Mucosa of rectum (tissue), 2 donors: Measurements from ENCODE around the gene PNMA6F.

Experiments
- H3K27ac ChIP-seq, 2 donors: one replicate each; pipeline ENCODE4 v1.7.0; 2013; ENCODE audit warnings: inconsistent platforms in 2 of 2, low read depth in 2 of 2, low read length in 2 of 2
- H3K27me3 ChIP-seq, 2 donors: one replicate each; pipeline ENCODE4 v1.7.0; 2013; ENCODE audit warnings: low read length in 2 of 2; ENCODE audit not compliant: control insufficient read depth in 2 of 2, insufficient read depth in 2 of 2
- H3K36me3 ChIP-seq, 2 donors: one replicate each; pipeline ENCODE4 v1.7.0; 2013; ENCODE audit warnings: low read length in 2 of 2; ENCODE audit not compliant: control insufficient read depth in 2 of 2, insufficient read depth in 2 of 2
- H3K4me1 ChIP-seq, 2 donors: one replicate each; pipeline ENCODE4 v1.7.0; 2013; ENCODE audit warnings: low read length in 2 of 2, mild to moderate bottlenecking in 1 of 2; ENCODE audit not compliant: control insufficient read depth in 2 of 2, insufficient read depth in 2 of 2
- H3K4me3 ChIP-seq, 2 donors: one replicate each; pipeline ENCODE4 v1.7.0; 2013; ENCODE audit warnings: low read length in 2 of 2
- H3K9ac ChIP-seq, 2 donors: one replicate each; pipeline ENCODE4 v1.7.0; 2013; ENCODE audit warnings: low read length in 2 of 2, low read depth in 1 of 2, mild to moderate bottlenecking in 1 of 2
- H3K9me3 ChIP-seq, 2 donors: one replicate each; pipeline ENCODE4 v1.7.0; 2013; ENCODE audit warnings: low read length in 2 of 2; ENCODE audit not compliant: control insufficient read depth in 2 of 2
- donor health status: healthy.
- donor health status: Normal muscosa, but diverticular disease.

PNMA6F gene

DNA sequence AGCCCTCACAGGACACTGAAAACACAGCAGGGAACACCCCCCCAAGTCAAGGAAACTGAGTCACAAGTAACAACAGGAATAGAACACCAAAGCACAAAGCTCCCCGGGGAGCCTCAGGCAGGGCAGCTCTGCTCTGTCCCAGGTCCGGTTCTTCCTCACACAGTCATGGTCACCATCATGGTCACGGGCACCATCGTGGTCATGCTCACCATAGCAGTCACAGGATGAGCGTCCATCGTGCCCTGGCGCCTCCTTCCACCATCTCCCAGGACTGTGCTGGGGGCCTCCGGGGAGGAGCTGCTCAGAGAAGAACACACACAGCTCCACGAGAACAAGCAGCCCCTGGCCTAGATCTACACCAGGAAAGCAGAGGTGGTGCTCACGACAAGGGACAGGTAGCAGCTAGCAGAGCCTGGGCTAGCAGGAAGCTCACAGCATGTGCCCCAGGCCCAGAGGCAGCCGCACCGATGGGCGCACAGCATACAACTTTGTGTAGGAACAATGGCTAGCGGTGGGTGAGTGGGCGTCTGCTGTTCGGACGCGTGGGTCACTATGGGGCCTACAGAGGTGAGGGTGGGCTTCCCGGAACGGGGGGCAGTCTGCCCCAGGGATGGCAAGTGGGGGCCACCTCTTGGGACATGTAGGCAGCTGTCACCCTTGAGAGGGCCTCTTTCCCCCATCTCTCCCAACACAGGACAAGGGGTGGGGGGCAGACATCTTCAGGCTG, 3.4 kb downstream of the PNMA6F start:
- Histone ChIP-seq H3K27me3 (peaks cover 4 to 6% of the 10 kb centered on the region in 2 donors), H3K4me1 (no peaks in the 10 kb centered on the region), H3K9me3 (no peaks in the 10 kb centered on the region), H3K27ac (no peak overlapping the region), H3K9ac (no peak overlapping the region), H3K4me3 (no peak overlapping the region), H3K36me3 (no peaks in the 10 kb centered on the region)

DNA sequence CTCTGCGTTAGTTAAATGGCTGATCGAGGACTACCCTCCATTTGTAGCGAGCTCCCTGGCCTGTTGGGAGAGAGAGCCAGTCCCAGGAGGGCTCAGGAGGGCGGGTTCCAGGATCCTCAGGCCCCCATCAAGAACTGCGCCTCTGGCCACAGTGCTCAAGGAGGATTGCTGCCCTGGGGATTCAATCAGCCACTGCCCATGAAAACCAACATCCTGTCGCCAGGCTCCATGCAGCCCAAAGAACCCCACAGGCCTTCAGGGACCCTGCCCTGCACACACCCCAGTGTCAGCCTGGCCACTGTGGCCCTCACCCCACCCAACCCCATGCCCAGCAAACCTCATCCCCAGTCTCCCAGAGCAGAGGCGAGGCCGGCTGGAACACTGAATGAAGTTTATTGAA, 4.3 kb downstream of the PNMA6F start:
- no peaks in the 10 kb centered on the region for H3K36me3 ChIP-seq
- no peak overlapping the region for H3K27ac ChIP-seq
- H3K9ac ChIP-seq = no peak overlapping the region
- no peak overlapping the region for H3K4me3 ChIP-seq
- H3K4me1 ChIP-seq = no peaks in the 10 kb centered on the region
- H3K9me3 ChIP-seq = no peaks in the 10 kb centered on the region
- H3K27me3 ChIP-seq = peaks cover 4 to 6% of the 10 kb centered on the region in 2 donors

DNA sequence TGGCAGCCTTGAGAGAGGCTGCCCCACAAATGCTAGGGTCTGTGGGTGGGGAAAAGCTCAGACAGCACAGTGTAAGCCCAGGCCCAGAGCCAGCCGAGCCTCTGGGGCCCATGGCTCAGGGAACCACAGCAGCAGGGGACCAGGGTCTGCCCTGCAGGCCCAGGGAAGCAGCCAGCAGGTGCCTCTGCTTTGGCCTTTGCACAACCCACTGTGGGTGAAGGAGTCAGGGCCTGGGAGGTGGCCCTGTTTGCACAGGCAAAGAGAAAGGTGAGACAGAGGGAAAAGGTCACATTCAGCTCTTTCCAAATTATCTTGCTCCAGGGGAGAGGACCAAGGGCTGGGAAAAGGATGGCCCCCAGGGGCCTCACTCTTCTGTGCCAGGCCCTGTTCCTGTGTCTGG, 8.7 kb downstream of the PNMA6F start:
- H3K4me3 ChIP-seq = no peak overlapping the region
- no peaks in the 10 kb centered on the region for H3K36me3 ChIP-seq
- no peaks in the 10 kb centered on the region for H3K4me1 ChIP-seq
- H3K9me3 ChIP-seq = no peaks in the 10 kb centered on the region
- H3K27ac ChIP-seq = no peak overlapping the region
- H3K27me3 ChIP-seq = peaks cover 2 to 17% of the 10 kb centered on the region in 2 donors
- no peak overlapping the region for H3K9ac ChIP-seq

DNA sequence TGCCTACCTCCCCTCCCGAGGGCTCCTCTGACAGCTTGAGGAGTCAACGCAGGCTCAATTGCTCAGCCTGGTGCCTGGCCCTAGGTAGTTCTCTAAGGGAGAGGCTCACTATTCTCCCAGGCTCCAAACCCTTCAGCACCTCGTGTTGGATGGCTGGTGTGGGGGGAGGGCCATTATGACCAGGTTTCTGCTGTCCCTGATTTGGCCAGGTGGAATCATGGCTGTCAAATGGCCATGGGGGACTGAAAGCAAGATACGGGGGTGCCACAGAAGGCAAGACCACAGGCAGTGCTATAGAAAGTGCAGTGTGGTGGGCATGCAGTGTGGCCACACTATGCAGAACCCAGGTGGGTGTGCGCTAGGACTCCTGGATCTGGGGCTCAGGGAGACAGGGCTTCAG, 9.5 kb downstream of the PNMA6F start:
- Histone ChIP-seq H3K9ac (no peak overlapping the region), H3K4me1 (no peaks in the 10 kb centered on the region), H3K4me3 (no peak overlapping the region), H3K27ac (no peak overlapping the region), H3K36me3 (no peaks in the 10 kb centered on the region), H3K9me3 (no peaks in the 10 kb centered on the region), H3K27me3 (peaks cover 2 to 17% of the 10 kb centered on the region in 2 donors)

DNA sequence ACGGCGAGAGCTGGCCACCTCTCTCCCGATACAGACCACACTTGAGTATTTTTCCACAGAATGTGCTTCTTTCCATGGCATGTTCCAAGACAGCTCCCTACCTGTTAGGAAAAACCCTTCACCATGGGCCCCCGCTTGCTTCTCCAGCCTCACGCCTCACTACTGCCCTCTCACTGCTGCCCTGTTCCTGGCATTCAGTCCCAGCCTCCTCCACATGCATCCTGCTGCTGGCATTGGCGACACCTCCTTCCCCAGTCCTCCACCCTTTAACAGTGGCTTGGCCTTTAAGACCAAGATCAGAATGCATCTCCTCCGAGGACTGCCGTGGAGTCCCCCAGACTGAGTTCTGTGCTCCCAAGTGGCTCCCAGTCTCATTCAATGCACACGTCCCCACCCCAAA, 10.7 kb downstream of the PNMA6F start:
- Histone ChIP-seq H3K4me3 (no peak overlapping the region), H3K27me3 (peaks cover 2 to 17% of the 10 kb centered on the region in 2 donors), H3K4me1 (no peaks in the 10 kb centered on the region)

DNA sequence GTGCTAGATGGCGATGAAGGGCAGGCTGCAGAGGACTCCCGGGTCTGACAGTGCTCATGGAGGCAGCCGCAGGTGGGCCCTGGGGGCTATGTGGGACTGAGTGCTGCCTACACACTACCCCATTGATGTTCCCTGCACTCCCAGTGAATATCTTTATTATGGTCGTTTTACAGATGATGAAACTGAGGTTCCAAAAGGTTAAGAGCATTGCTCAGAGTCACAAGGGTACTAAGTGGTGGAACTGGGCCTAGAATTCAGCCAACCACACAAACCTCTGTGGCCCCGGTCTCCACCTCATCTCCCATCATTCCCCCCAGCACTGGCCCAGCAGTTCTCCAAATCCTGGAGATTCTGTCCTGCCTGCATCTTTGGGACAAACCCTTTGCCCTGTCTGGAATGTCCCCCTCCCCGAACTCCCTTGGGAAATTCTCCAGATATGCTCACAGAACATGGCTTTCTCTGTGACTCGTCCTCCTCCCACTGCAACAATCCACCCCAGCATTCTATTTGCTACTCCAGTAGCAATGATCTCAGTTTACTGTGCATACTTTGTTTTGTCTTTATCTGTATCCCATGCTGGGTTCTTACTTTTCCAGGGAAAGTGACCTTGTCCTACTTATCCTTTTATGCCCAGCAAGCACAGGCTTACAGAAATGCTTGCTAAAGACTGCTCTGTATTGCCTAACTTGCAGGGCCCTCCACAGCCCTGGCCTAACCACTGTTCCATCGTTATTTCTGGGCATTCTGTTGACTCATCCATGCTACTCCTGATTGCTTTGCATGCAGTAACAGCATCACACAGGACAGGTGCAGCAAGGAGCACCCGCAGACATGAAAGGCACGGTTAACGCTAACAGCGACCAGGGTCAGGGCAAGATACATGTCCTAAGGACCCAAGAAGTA, 14.0 kb downstream of the PNMA6F start:
- Histone ChIP-seq H3K27ac (no peak overlapping the region), H3K9me3 (peaks cover 0 to 3% of the 10 kb centered on the region in 2 donors), H3K4me3 (no peak overlapping the region), H3K27me3 (peaks cover 7 to 21% of the 10 kb centered on the region in 2 donors), H3K4me1 (no peaks in the 10 kb centered on the region), H3K9ac (no peak overlapping the region), H3K36me3 (no peaks in the 10 kb centered on the region)

More for the DNA sequence above, 10.7 kb downstream of the PNMA6F start:
- no peak overlapping the region for H3K27ac ChIP-seq
- H3K9me3 ChIP-seq = no peaks in the 10 kb centered on the region
- no peaks in the 10 kb centered on the region for H3K36me3 ChIP-seq
- no peak overlapping the region for H3K9ac ChIP-seq

DNA sequence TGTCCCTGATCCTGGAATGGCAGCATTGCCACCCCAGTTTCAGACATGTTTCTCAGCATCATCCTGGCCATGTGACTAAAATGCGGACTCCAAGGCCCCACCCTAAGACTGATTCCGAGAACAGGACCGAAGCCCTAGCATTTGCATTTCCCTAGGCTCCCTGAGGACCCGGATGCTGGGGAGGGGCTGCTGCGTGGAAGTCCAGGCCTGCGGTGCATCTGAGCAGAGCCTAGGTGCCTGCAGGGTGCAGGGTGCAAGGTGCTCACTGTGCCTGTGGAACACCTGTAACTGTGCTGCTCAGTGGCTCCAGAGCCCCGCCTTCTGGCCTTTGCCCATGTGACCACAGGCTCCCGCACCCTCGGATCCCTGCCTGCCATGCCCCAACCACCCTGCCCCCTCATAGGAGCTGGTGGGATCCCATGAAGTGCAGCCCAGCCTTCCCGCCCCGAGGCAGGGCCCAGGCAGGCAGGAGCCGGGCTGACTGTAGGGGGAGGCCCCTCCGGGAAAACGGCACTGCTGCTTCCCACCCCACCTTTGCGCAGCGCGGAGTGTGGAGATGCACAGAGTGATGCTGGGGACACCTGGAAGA, 14.9 kb downstream of the PNMA6F start:
- H3K4me3 ChIP-seq = no peak overlapping the region
- peaks cover 0 to 3% of the 10 kb centered on the region in 2 donors for H3K9me3 ChIP-seq
- peaks cover 6 to 14% of the 10 kb centered on the region in 2 donors for H3K27me3 ChIP-seq
- no peak overlapping the region for H3K9ac ChIP-seq
- no peaks in the 10 kb centered on the region for H3K36me3 ChIP-seq
- no peaks in the 10 kb centered on the region for H3K4me1 ChIP-seq
- H3K27ac ChIP-seq = no peak overlapping the region

DNA sequence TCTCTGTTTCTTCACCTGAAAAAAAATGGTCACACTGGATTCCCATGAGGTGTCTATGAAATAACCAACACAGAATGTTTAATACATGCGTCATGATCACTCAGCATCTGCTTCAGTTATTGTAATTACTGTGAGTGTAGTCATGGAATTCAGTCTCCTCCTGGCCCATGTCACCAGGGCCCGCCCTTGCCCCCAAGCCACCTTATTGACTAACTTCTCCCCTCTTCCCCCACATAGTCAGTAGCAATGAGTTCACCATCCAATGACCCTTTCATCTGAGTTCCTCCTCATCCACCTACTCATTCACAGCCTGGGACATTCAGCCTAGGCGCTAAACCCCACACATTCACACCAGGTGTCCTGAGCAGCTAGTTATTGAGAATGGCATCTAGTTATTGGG, 15.6 kb downstream of the PNMA6F start:
- Histone ChIP-seq H3K4me1 (no peaks in the 10 kb centered on the region), H3K36me3 (no peaks in the 10 kb centered on the region), H3K27me3 (peaks cover 5 to 12% of the 10 kb centered on the region in 2 donors), H3K27ac (no peak overlapping the region), H3K9ac (no peak overlapping the region), H3K4me3 (no peak overlapping the region), H3K9me3 (peaks cover 0 to 3% of the 10 kb centered on the region in 2 donors)

DNA sequence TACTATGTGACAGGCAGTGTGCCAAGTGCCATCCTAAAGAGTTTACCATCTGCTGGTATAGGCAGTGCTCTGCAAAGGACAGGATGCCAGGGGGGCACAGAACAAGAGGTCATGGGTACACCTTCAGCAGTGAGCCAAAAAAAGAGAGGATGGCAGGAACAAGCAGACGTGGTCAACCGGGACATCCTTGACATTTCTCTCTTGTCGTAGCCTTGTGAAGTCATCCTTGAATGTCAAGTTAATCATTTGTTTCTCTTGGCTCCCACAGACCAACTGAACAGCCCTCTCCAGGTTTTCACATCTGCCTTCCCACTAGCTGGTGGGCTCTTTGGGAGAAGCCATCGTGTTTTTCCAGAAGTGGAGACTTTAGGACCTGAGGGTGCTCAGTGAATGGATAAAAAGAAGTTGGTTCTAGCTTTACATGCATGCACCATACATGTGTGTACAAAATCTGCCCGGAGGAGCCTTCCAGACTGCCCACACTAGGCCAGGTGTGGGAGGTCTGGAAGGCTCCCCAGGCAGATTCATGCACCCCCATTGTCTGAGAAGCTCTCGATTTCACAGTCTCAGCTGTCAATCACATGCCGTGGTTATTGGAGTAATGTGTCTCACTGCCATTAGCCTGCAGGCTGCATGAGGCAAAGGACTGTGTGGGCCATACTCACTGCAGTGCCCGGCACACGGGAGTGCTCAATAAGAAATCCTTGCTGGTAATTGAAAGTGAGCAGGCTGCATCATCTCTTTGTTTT, 16.4 kb downstream of the PNMA6F start:
- H3K27me3 ChIP-seq = peaks cover 5 to 7% of the 10 kb centered on the region in 2 donors
- H3K9ac ChIP-seq = no peak overlapping the region
- no peak overlapping the region for H3K4me3 ChIP-seq
- no peaks in the 10 kb centered on the region for H3K4me1 ChIP-seq
- H3K27ac ChIP-seq = no peak overlapping the region
- H3K9me3 ChIP-seq = peaks cover 0 to 3% of the 10 kb centered on the region in 2 donors
- H3K36me3 ChIP-seq = no peaks in the 10 kb centered on the region
